HG02798 (cell line): ENCODE data around the gene CHCHD3.

Experiments used
- ATAC-seq: cut with Tn5 transposase; IDR thresholded peaks from one replicate; pipeline ENCODE4 v1.9.1; 2021; ENCODE audit warnings: mild to moderate bottlenecking; ENCODE audit not compliant: unreplicated experiment, poor library complexity

Gene CHCHD3

DNA sequence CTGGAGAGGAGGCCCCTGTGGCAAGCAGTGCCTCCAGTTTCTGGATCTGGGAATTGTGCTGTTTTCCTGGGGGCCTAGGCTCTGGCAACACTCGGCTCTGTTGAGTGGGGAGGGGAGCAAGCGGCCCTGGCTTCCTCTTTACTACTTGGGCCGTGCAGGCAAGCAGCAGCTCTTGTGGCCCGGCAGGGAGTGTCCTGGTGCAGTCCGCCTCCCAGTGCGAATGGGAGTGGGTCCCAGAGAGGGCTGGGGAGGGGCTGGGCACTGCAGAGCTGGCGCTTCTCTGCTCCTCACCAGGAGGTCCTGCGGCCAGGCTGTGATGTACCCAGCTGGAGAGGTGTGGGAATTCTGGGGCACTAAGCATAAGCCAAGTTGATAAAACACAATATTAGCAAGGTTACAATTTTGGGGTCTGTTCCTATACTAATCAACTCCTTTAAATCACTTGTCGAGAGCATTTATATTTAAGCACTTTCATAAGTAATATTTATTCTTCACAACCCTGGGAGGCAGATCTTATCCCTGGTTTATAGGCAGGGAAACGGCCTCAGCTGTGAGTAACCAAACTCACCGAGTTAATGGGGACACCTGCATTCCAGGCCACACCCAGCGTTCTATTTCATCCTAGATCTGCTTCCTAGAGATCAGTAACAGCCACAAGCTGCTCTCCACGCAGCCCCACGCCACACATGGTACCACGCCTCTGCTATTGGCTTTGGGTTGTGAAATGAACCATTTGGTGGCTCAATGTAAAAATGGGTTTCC lies 322.2 kb downstream of the CHCHD3 start:
- no peak for ATAC-seq

DNA sequence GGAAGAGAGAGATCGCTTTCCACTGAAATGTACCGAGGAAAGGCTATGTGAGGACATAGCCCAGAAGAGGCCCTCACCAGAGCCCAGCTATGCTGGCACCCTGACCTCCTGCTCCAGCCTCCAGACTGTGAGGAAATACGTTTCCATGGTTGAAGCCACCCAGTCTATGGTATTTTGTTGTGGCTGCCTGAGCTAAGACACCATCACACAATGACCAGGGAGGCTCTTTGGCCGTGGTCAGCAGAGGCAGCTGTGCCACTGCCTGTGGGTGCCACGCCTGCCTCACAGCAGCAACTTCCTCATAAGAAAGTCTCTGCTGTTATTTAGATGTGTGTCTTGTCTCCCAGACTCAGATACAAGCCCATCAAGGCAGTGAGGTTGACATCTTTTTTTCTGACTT lies 322.9 kb downstream of the CHCHD3 start:
- no peak for ATAC-seq

DNA sequence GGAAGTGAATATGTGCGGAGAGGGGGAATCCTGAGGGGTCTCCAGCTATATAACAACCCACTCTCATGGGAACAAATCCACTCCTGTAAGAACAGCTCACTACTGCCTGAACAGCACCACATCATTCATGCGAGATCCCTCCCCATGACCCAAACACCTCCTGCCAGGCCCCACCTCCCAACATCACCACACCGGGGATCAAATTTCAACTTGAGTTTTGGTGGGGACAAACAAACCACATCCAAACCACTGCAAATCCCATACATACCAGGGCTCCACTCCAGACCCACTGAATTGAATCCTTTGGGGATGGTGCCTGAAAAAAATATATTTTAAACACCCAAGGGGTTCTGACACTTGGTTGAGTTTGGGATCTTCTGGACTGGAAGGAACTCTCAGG lies 324.1 kb downstream of the CHCHD3 start:
- ATAC-seq: no peak

DNA sequence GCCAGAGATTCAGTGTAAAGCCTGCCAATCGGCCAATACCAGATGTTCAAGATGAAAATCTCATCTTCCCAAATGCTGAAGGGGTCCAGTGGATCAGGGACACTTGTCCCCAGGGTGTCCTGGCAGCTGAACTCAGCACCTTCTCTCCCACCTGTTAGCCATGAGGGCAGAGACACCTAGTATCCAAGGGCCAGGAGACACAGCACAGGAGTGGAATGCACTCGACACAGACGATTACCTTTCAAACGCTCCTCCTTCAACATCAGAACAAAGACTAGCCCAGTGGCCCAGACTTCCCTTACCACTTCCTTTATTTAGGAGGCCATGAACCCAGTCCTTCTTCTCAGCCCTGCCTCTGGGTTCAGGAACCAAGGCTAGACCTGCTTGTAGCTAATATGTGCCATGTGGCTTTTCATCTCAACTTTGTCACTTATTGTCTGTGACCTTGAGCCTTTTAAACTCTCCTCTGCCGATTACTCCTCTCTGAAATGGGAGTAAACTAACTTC lies 325.4 kb downstream of the CHCHD3 start:
- ATAC-seq: no peak

DNA sequence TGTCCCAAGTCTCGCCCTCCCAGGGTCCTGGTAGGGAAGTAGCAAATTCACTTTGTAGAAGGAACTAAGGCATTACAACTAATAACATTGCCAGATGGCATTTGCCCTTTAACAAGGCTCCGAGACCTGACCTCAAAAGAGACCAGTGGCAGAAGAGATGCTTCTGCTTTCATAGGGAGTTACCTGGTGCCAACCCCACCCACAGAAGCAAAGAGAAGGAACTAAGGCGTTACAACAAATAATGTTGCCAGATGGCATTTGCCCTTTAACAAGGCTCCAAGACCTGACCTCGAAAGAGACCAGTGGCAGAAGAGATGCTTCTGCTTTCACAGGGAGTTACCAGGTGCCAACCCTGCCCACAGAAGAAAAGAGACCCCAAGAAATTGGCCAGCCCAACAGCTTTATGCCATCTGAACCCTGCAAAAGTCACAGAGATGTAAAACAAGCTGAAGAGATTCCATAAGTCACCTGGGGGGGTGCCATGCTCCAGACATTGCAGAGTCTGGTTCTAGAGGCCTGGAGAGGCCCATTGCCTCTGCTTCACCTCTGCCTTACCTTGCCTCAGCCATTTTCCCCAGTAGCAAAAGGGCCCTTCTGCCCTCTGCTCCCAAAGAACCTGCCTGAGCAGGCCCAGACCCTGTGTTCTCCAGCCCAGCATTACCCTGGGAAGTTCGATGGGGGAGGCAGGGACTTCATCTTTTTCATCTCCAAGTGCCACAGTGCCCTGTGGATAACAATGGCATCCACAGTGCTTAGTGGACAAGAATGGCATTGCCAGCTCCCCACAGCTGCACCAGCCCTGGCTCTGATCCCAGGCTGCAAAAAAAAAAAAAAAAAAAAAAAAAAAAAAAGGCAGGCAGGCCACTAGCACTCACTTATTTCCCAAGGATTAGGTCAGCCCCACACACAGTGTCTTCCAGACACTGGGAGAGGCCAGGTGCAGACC lies 326.1 kb downstream of the CHCHD3 start:
- ATAC-seq: no peak

DNA sequence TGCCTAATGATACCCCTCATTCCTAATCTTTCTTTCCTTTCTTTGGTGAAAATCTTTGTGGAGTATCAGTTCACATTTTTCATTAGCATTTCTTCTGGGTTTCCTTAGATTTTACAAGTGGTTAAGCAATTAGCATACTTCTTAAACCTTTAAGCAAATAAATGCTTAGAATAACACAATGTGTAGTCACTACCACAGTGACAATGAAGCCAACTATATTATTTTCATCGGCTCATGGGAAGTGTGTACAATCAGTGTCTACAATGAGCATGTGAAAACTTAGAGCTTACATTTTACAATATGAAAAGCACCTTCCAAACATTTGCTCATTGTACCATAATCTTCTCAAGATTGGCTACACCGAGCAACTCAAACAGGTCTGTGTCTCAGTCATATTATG lies 329.5 kb downstream of the CHCHD3 start:
- ATAC-seq: no peak

DNA sequence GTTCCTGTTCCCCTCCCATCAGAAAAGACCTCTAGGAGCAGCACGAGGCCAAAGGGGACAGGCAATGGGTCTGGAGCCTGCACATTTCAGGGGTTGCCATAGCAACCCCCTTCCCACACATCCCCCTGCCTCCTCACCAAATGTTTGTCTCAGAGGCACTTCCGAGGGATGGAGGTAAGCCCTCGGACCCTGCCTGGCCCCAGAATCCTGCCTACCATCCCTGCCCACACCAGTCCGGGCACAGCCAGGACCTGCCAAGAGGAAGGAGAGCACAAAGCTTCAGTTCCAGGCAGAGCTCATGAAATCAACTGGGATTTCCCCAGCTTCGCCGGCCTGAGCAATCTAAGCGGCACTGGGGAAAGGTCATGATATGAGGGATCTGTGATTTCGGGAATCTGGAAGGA lies 330.6 kb downstream of the CHCHD3 start:
- ATAC-seq: no peak

DNA sequence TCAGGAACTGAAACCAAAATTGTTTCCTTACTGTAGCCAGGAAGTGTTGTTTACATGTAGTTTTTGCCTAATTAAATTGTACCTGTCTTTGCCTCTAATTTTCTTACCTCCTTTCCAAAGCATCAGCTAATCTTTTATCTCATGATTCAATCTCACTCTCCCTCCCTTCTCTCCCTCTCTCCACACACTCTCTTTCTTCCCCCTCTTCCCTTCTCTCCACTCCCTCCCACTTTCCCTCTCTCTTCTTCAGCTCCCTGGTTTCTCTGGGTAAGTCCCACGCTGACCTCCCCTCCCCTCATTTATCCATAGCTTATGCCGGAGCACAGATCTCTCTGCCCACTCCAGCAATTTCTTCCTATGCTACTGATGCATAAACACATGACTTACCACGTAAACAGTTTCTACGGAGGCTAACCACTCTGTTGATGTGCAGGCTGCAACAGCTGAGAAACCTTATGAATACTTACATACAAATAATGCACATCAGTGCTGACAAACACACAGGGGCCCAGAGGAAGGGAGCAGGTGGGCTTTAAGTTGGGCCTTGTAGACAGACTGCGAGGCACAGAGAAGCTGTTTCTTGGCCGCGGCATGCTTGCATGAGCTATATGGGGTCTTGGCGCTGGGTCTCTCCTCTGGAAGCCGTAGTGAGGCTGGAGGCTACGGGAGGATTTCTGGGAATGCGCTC lies 331.2 kb downstream of the CHCHD3 start:
- no peak for ATAC-seq

DNA sequence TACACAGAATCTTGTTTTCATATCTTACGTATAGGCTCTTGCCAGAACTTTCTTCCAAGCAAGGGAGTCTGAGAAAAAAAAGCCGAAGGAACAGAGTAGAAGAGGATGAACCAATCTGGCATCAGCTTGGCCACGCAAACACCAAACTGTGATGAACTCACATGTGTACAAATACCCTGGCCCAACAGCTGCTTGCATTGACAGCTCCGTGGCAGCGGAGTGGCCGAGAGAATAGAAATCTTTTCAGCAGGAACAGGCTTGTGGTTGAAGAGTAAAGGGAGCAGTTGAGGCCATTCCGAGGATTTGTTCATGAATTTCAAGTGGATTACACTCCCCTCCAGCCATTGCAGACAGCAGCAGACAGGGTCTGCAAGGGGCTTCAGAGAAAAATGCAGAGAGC lies 331.8 kb downstream of the CHCHD3 start:
- no peak for ATAC-seq

DNA sequence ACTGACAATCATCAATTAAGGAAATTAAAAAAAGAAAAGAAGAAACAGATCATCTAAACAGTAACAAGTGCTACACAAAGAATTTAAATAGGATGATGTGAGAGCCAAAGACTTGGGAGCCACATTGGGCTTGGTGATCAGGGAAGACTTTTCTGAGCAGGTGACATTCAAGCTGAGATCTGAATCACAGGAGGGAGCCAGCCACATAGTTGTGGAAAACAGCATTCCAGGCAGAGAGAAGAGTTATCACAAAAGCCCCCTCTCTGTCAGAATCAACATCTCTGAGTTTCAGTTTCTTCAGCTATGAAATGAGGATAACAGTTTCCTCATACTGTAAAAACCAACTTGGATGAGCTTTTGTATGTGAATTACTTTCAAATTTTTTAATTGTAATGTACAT lies 336.4 kb downstream of the CHCHD3 start:
- ATAC-seq: no peak

DNA sequence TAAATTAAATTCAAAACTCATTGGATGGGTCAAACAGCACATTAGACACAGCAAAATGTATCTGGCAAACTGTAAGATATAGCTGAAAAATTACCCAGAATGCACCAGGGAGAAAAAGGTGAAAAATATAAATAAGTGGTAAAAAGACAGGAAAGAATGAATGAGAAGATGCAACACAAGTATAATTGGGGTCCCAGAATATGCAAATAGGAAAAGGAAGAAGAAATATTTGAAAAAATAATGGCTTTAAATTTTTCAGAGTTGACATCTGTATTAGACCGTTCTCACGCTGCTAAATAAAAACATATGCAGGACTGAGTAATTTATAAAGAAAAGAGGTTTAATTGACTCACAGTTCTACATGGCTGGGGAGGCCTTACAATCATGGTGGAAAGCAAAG lies 337.9 kb downstream of the CHCHD3 start:
- ATAC-seq: no peak

DNA sequence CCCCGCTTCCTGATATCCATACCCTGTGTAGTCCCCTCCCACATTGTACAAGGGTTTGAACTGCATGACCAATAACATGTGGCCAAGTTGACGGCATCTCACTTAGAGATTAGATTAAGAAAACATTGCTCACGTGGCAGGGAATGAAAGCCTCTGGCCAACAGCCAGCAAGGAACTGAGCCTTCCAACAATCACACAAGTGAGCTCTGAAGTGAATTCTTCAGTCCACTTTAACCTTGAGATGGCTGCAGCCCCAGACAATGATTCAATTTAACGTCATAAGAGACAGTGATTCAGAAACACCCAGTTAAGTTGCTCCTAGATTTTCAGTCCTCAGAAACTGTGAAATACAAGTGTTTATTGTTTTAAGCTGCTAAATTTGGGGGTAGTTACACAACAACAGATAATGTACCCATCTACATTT lies 339.7 kb downstream of the CHCHD3 start:
- no peak for ATAC-seq

DNA sequence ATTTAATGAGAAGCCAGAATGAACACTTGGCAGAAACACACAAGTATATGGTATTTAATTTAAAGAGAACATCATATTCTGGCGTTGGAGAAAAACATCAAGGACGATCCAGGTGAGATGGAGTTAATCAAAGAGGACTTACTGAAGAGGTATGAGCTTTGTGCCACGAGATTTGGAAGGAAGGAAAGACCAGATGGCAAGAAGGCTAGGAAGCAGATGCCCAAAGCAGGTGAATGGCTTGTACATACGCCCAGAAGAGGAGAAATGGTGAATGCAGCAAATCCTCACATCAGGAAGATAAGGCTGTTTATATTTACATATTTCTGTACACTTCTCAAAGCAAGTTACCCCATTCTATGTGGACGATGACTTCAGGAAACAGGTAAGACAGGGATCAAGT lies 341.7 kb downstream of the CHCHD3 start:
- no peak for ATAC-seq

DNA sequence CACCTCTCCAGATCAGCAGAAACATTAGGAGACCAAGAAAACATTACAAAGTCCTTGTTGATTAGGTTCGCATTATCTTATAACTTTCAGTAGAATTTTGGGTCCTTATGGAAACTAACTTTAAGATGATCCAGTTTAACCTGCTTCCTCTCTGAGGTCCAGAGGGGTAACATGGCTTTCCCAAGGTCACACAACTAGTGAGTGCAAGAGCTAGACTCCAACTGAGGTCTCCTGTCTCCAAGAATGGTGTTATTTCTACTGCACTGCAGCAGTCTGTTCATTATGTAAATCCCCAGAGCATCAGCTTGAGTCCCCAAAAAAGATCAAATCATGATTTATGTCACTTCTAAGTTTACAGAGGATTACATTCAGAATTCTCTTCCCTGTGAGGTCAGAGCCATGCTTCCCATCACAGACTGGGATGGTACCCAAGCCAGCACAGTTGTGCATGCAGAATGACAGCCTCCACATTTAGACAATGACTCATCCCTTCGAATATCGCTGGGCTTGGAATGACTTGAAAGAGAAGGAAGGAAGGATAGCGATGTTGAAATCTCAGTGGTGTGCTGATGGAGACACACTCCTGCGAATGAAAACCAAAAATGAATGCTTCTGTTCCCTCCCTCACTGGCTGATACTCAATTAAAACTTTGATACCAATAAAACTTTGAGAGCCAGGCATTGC lies 342.5 kb downstream of the CHCHD3 start:
- ATAC-seq: no peak

DNA sequence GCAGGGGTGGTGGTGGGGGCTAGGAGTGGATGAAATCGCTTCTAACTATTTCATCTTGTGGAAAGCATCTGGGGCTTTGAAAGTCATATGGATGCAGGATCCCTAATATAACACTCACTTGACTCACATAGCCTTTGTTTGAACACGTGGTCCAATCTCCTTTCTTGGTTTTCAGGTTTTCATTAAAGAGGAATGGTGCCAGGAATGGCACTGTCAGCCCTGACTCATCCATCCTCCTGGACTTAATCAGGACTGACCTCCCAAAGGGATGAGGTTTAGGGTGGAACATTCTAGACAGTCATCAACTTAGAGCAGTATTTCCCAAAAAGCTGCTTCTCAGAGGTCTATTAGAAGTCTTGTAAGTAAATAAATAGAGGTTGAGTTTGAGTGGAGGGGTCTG lies 343.6 kb downstream of the CHCHD3 start:
- ATAC-seq: no peak

DNA sequence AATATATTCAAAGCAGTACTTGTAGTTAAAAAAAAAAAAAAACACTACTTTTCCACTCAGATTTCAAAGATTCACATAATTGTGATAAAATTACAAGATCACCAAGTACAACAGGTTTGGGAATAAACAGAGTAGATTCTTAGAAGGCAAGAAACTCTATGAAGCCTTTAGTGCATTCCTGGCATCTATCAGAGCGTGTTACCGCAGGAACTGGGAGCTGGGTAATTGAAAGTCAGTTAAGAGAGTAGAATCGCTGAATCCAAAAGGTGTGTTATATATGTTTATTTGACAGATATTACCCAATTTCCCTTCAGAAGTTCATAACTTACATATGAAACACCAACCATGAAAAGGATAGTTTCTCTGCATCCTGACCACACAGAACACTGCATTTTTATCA lies 346.4 kb downstream of the CHCHD3 start:
- no peak for ATAC-seq
